Naive thymus-derived CD4-positive, alpha-beta T cell (primary cell): ENCODE results near the gene MKNK2. TPM values are rescaled to one million over a fixed set of nuclear protein-coding genes. Genes with fewer than 3 reads are reported as not detected.
A peak's percentile ranks its signal among the peaks of the same experiment; 100 is the strongest.

ENCODE experiments used
- ATAC-seq: fragments of 150-1000 bp; cut with Tn5 transposase; 2 replicates; pipeline ENCODE4 v1.10.0; 2021; ENCODE audit warnings: mild to moderate bottlenecking, moderate library complexity
- CTCF ChIA-PET: fragments of 350-600 bp; sonication (Branson Sonifier 250); formaldehyde crosslinking; loops from one replicate; lab custom pipeline; 2021; ENCODE audit warnings: antibody characterized with exemption; lab: Charles Lee
- POLR2A ChIA-PET: fragments of 350-600 bp; sonication (Branson Sonifier 250); formaldehyde crosslinking; loops from one replicate; lab custom pipeline; 2021; ENCODE audit warnings: antibody characterized with exemption, inconsistent platforms; lab: Charles Lee
- DNase-seq, 9 donors: peaks; one replicate each; pipeline versions ENCODE4 v3.0.0 to v3.0.0-alpha.2; 2020 to 2022; ENCODE audit warnings: mixed read lengths in 1 of 9
- H3K27ac ChIP-seq: one replicate; pipeline ENCODE4 v1.7.0; 2013; ENCODE audit warnings: mild to moderate bottlenecking, low read depth, low read length, moderate library complexity
- H3K27me3 ChIP-seq, 2 donors: one replicate each; pipeline ENCODE4 v1.7.0; 2013; ENCODE audit warnings: low read length in 2 of 2, mild to moderate bottlenecking in 2 of 2, moderate library complexity in 2 of 2; ENCODE audit not compliant: control insufficient read depth in 2 of 2, insufficient read depth in 2 of 2
- H3K36me3 ChIP-seq, 3 experiments: 1 replicate in 2 of 3; 2 replicates in 1 of 3; pipeline ENCODE4 v1.7.0; 2013; ENCODE audit warnings: low read length in 3 of 3, mild to moderate bottlenecking in 3 of 3, moderate library complexity in 1 of 3; ENCODE audit not compliant: insufficient read depth in 3 of 3, control insufficient read depth in 2 of 3
- H3K4me1 ChIP-seq, 2 donors: one replicate each; pipeline ENCODE4 v1.7.0; 2013; ENCODE audit warnings: low read length in 2 of 2, mild to moderate bottlenecking in 2 of 2, moderate library complexity in 1 of 2; ENCODE audit not compliant: control insufficient read depth in 2 of 2, insufficient read depth in 2 of 2
- H3K4me3 ChIP-seq: 2 replicates; pipeline ENCODE4 v1.7.0; 2013; ENCODE audit warnings: mild to moderate bottlenecking, low read length
- H3K9me3 ChIP-seq, 3 experiments: 1 replicate in 2 of 3; 2 replicates in 1 of 3; pipeline ENCODE4 v1.7.0; 2013; ENCODE audit warnings: low read length in 3 of 3; ENCODE audit not compliant: control insufficient read depth in 2 of 3
- H3K27ac Mint-ChIP-seq, 9 donors: one replicate each; pipeline ENCODE4 v1.8.0; 2020 to 2022; ENCODE audit warnings: mixed read lengths in 9 of 9, mild to moderate bottlenecking in 8 of 9, moderate library complexity in 5 of 9, inconsistent platforms in 2 of 9
- H3K27me3 Mint-ChIP-seq, 5 donors: one replicate each; pipeline ENCODE4 v1.8.0; 2021 to 2022; ENCODE audit warnings: mixed read lengths in 5 of 5, mild to moderate bottlenecking in 1 of 5
- H3K36me3 Mint-ChIP-seq, 5 donors: one replicate each; pipeline ENCODE4 v1.8.0; 2020 to 2022; ENCODE audit warnings: mixed read lengths in 5 of 5, mild to moderate bottlenecking in 3 of 5, inconsistent platforms in 1 of 5
- H3K4me1 Mint-ChIP-seq, 7 donors: one replicate each; pipeline ENCODE4 v1.8.0; 2020 to 2022; ENCODE audit warnings: mixed read lengths in 7 of 7, mild to moderate bottlenecking in 3 of 7, inconsistent platforms in 1 of 7
- H3K4me3 Mint-ChIP-seq, 10 donors: one replicate each; pipeline ENCODE4 v1.8.0; 2020 to 2022; ENCODE audit warnings: mild to moderate bottlenecking in 10 of 10, mixed read lengths in 10 of 10, moderate library complexity in 6 of 10, inconsistent platforms in 2 of 10
- H3K9me3 Mint-ChIP-seq, 11 donors: one replicate each; pipeline ENCODE4 v1.8.0; 2020 to 2022; ENCODE audit warnings: mixed read lengths in 11 of 11, mild to moderate bottlenecking in 4 of 11, inconsistent platforms in 1 of 11, moderate library complexity in 1 of 11
- intact Hi-C, 2 donors: fragments of 100-400 bp; cut with micrococcal nuclease; formaldehyde crosslinking; loops; one replicate each; pipeline ENCODE4 v1.15.1; 2023
- polyA plus RNA-seq, 2 donors: library from polyadenylated mRNA; unstranded; fragments of 300-500 nt; fragmentation: Illumina TruSeq; gene quantifications; one replicate each; pipeline ENCODE4 v1.2.3, GENCODE V29; 2021
- total RNA-seq, 6 experiments: library from RNA in 5 of 6; stranded (reverse) in 5 of 6; gene quantifications; 1 replicate in 5 of 6; 2 replicates in 1 of 6; pipeline ENCODE4 v1.2.3 and lab custom pipeline; 2021 to 2026

Gene MKNK2
- total and polyA plus RNA-seq, 7 experiments from 2014 or later = 28.8 to 347 (median 200) TPM

- H3K36me3 Mint-ChIP-seq = peaks cover 0 to 18% (median 11%) of the 10 kb centered on the region in 5 donors
- peaks cover 3 to 34% (median 12%) of the 10 kb centered on the region in 7 donors for H3K4me1 Mint-ChIP-seq
- no peak for ATAC-seq
- ChIA-PET POLR2A (no interaction called here), CTCF (no interaction called here)
- intact Hi-C loops = no loop called here
- Histone ChIP-seq H3K36me3 (peaks cover 0 to 8% (median 0%) of the 10 kb centered on the region in 3 experiments), H3K4me1 (no peaks in the 10 kb centered on the region), H3K27me3 (no peaks in the 10 kb centered on the region), H3K9me3 (no peaks in the 10 kb centered on the region), H3K27ac (peak overlapping the region; percentile 40), H3K4me3 (no peak overlapping the region)
- H3K4me3 Mint-ChIP-seq = peak overlapping the region in 6 of 10 donors; percentile 45 to 80 (median 67)
- H3K27me3 Mint-ChIP-seq = no peaks in the 10 kb centered on the region
- no peak for DNase-seq
- H3K27ac Mint-ChIP-seq = peak overlapping the region in 5 of 9 donors; percentile 5 to 52 (median 31)
- H3K9me3 Mint-ChIP-seq = no peaks in the 10 kb centered on the region
Observed at GRCh38 chr19:2014131-2014571, 36.9 kb downstream of the MKNK2 start.

- Mint-ChIP-seq H3K27me3 (no peaks in the 10 kb centered on the region), H3K4me1 (peaks cover 3 to 34% (median 11%) of the 10 kb centered on the region in 7 donors), H3K4me3 (peak overlapping the region in 5 of 10 donors; percentile 29 to 80 (median 52)), H3K27ac (peak overlapping the region in 5 of 9 donors; percentile 21 to 71 (median 62)), H3K36me3 (peaks cover 0 to 18% (median 11%) of the 10 kb centered on the region in 5 donors), H3K9me3 (no peaks in the 10 kb centered on the region)
- peak overlapping the region; percentile 40 for H3K27ac ChIP-seq
- no peaks in the 10 kb centered on the region for H3K4me1 ChIP-seq
- H3K4me3 ChIP-seq = no peak overlapping the region
- intact Hi-C loops = no loop called here
- H3K36me3 ChIP-seq = peaks cover 0 to 8% (median 0%) of the 10 kb centered on the region in 3 experiments
- CTCF ChIA-PET = no interaction called here
- POLR2A ChIA-PET = no interaction called here
- H3K9me3 ChIP-seq = no peaks in the 10 kb centered on the region
- DNase-seq (no peak), ATAC-seq (no peak)
- no peaks in the 10 kb centered on the region for H3K27me3 ChIP-seq
Observed at GRCh38 chr19:2013683-2013961, 37.4 kb downstream of the MKNK2 start.

GRCh38 chr19:2012941-2013682 is 37.9 kb downstream of the MKNK2 start:
- DNase-seq (no peak), ATAC-seq (no peak)
- ChIA-PET POLR2A (no interaction called here), CTCF (no interaction called here)
- no peaks in the 10 kb centered on the region for H3K27me3 ChIP-seq
- H3K4me3 ChIP-seq = no peak overlapping the region
- Mint-ChIP-seq H3K36me3 (peaks cover 0 to 18% (median 11%) of the 10 kb centered on the region in 5 donors), H3K27ac (peak overlapping the region in 5 of 9 donors; percentile 12 to 74 (median 54)), H3K4me1 (peaks cover 3 to 34% (median 11%) of the 10 kb centered on the region in 7 donors), H3K27me3 (no peaks in the 10 kb centered on the region), H3K9me3 (no peaks in the 10 kb centered on the region), H3K4me3 (peak overlapping the region in 7 of 10 donors; percentile 29 to 80 (median 44))
- H3K9me3 ChIP-seq = no peaks in the 10 kb centered on the region
- intact Hi-C loops = no loop called here
- H3K36me3 ChIP-seq = peaks cover 0 to 8% (median 0%) of the 10 kb centered on the region in 3 experiments
- H3K27ac ChIP-seq = peak overlapping the region; percentile 40
- H3K4me1 ChIP-seq = no peaks in the 10 kb centered on the region

- no peak overlapping the region for H3K27ac ChIP-seq
- H3K4me1 ChIP-seq = no peaks in the 10 kb centered on the region
- H3K36me3 ChIP-seq = peaks cover 0 to 8% (median 0%) of the 10 kb centered on the region in 3 experiments
- H3K4me3 ChIP-seq = no peak overlapping the region
- no peaks in the 10 kb centered on the region for H3K27me3 ChIP-seq
- intact Hi-C loops = no loop called here
- ATAC-seq = no peak
- H3K9me3 ChIP-seq = no peaks in the 10 kb centered on the region
- H3K27me3 Mint-ChIP-seq = no peaks in the 10 kb centered on the region
- no peaks in the 10 kb centered on the region for H3K9me3 Mint-ChIP-seq
- peak overlapping the region in 1 of 10 donors; percentile 16 for H3K4me3 Mint-ChIP-seq
- peak overlapping the region in 4 of 9 donors; percentile 10 to 67 (median 45) for H3K27ac Mint-ChIP-seq
- POLR2A ChIA-PET = interaction anchor here (0.5 kb wide), 1 partner anchor 135 kb away, joined by 4 read pairs; no protein-coding TSS in a partner anchor
- peaks cover 0 to 18% (median 11%) of the 10 kb centered on the region in 5 donors for H3K36me3 Mint-ChIP-seq
- DNase-seq = no peak
- peaks cover 4 to 34% (median 11%) of the 10 kb centered on the region in 7 donors for H3K4me1 Mint-ChIP-seq
- CTCF ChIA-PET = no interaction called here
Observed at GRCh38 chr19:2011169-2011568, 39.9 kb downstream of the MKNK2 start.

- Histone ChIP-seq H3K27me3 (no peaks in the 10 kb centered on the region), H3K27ac (no peak overlapping the region), H3K4me3 (no peak overlapping the region), H3K36me3 (peaks cover 0 to 8% (median 0%) of the 10 kb centered on the region in 3 experiments), H3K9me3 (no peaks in the 10 kb centered on the region), H3K4me1 (no peaks in the 10 kb centered on the region)
- no peaks in the 10 kb centered on the region for H3K27me3 Mint-ChIP-seq
- CTCF ChIA-PET = no interaction called here
- H3K4me3 Mint-ChIP-seq = no peak overlapping the region
- no peaks in the 10 kb centered on the region for H3K9me3 Mint-ChIP-seq
- DNase-seq (no peak), ATAC-seq (no peak)
- peak overlapping the region in 1 of 9 donors; percentile 39 for H3K27ac Mint-ChIP-seq
- POLR2A ChIA-PET = no interaction called here
- H3K36me3 Mint-ChIP-seq = peaks cover 0 to 18% (median 11%) of the 10 kb centered on the region in 5 donors
- H3K4me1 Mint-ChIP-seq = peaks cover 7 to 34% (median 11%) of the 10 kb centered on the region in 7 donors
- intact Hi-C loops = no loop called here
Observed at GRCh38 chr19:2010135-2010668, 40.8 kb downstream of the MKNK2 start.

- Histone ChIP-seq H3K27me3 (no peaks in the 10 kb centered on the region), H3K36me3 (peaks cover 0 to 29% (median 0%) of the 10 kb centered on the region in 3 experiments), H3K9me3 (no peaks in the 10 kb centered on the region), H3K4me1 (no peaks in the 10 kb centered on the region), H3K4me3 (no peak overlapping the region), H3K27ac (no peak overlapping the region)
- Mint-ChIP-seq H3K4me3 (no peak overlapping the region), H3K9me3 (no peaks in the 10 kb centered on the region), H3K36me3 (peaks cover 0 to 12% (median 9%) of the 10 kb centered on the region in 5 donors), H3K27me3 (no peaks in the 10 kb centered on the region), H3K4me1 (peaks cover 0 to 15% (median 11%) of the 10 kb centered on the region in 7 donors), H3K27ac (peak overlapping the region in 2 of 9 donors; percentile 47 to 56)
- ChIA-PET POLR2A (interaction anchor here (0.7 kb wide), 2 partner anchors 14 to 579 kb away, joined by 3 to 5 read pairs; no protein-coding TSS in a partner anchor), CTCF (interaction anchor here (0.6 kb wide), 2 partner anchors 74 to 450 kb away, joined by 3 to 5 read pairs; no protein-coding TSS in a partner anchor)
- intact Hi-C loops = no loop called here
- ATAC-seq (no peak), DNase-seq (no peak)
Observed at GRCh38 chr19:2003874-2004273, 47.2 kb downstream of the MKNK2 start.
